ENCODE results near the gene MACROD2.
"Not testable (repeated sequence)": the region's sequence is repeated elsewhere in the genome, so short reads cannot be mapped to it uniquely, and the experiment has no call there.

The MACROD2 gene

GRCh38 chr20:14449323-14449722 lies 454.0 kb downstream of the MACROD2 start:
- FAIRE-seq = no peak
- no peak for DNase-seq (ENCODE audit: insufficient read length, low spot score)
- no peak for TF ChIP-seq CTCF (IDR thresholded peaks at IDR 0.05; ENCODE audit: insufficient read depth, missing control alignments)

- no peak for TF ChIP-seq CTCF (IDR thresholded peaks at IDR 0.05; ENCODE audit: insufficient read depth, missing control alignments)
- DNase-seq (ENCODE audit: insufficient read length, low spot score) (no peak), FAIRE-seq (no peak)
Observed at GRCh38 chr20:14450256-14450655, 454.9 kb downstream of the MACROD2 start.

- TF ChIP-seq CTCF (IDR thresholded peaks at IDR 0.05; ENCODE audit: insufficient read depth, missing control alignments) = no peak
- no peak for FAIRE-seq
- no peak for DNase-seq (ENCODE audit: insufficient read length, low spot score)
Observed at GRCh38 chr20:14451458-14451857, 456.1 kb downstream of the MACROD2 start.

GRCh38 chr20:14453259-14453658 lies 457.9 kb downstream of the MACROD2 start:
- FAIRE-seq (no peak), DNase-seq (ENCODE audit: insufficient read length, low spot score) (no peak)
- no peak for TF ChIP-seq CTCF (IDR thresholded peaks at IDR 0.05; ENCODE audit: insufficient read depth, missing control alignments)

- FAIRE-seq (no peak), DNase-seq (ENCODE audit: insufficient read length, low spot score) (no peak)
- no peak for TF ChIP-seq CTCF (IDR thresholded peaks at IDR 0.05; ENCODE audit: insufficient read depth, missing control alignments)
Observed at GRCh38 chr20:14454296-14454695, 459.0 kb downstream of the MACROD2 start.

GRCh38 chr20:14467104-14467827 lies 471.9 kb downstream of the MACROD2 start:
- FAIRE-seq = not testable (repeated sequence)

GRCh38 chr20:14470231-14470899 lies 475.0 kb downstream of the MACROD2 start:
- FAIRE-seq (no peak), DNase-seq (ENCODE audit: insufficient read length, low spot score) (no peak)
- TF ChIP-seq CTCF (IDR thresholded peaks at IDR 0.05; ENCODE audit: insufficient read depth, missing control alignments) = no peak

More at GRCh38 chr20:14467104-14467827, 471.9 kb downstream of the MACROD2 start:
- not testable (repeated sequence) for DNase-seq (ENCODE audit: insufficient read length, low spot score)

Data from D721Med (cell line).